ENCODE measurements around the gene CREBBP.

Gene CREBBP

DNA sequence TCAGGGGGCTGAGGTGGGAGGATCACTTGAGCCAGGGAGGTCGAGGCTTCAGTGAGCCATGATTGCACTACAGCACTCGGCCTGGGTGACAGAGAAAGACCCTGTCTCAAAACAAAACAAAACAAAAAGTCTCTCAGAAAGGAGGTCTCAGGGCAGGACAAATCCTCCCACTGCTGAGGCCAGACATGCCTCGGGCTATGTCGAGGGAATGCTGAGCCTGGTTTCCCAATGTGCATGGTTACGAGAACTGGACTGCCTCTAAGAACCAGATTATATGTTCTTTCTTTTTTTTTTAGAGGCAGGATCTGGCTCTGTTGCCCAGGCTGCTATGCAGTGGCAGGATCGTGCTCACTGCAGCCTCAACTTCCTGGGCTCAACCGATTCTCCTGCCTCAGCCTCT lies 190.8 kb downstream of the CREBBP start:
- no peak for DNase-seq (ENCODE audit: extremely low read depth, low read depth)
- H3K4me3 ChIP-seq (replicated peaks; ENCODE audit: low read depth, low read length), result no peak overlapping the region
- TF ChIP-seq, protein P1, sequence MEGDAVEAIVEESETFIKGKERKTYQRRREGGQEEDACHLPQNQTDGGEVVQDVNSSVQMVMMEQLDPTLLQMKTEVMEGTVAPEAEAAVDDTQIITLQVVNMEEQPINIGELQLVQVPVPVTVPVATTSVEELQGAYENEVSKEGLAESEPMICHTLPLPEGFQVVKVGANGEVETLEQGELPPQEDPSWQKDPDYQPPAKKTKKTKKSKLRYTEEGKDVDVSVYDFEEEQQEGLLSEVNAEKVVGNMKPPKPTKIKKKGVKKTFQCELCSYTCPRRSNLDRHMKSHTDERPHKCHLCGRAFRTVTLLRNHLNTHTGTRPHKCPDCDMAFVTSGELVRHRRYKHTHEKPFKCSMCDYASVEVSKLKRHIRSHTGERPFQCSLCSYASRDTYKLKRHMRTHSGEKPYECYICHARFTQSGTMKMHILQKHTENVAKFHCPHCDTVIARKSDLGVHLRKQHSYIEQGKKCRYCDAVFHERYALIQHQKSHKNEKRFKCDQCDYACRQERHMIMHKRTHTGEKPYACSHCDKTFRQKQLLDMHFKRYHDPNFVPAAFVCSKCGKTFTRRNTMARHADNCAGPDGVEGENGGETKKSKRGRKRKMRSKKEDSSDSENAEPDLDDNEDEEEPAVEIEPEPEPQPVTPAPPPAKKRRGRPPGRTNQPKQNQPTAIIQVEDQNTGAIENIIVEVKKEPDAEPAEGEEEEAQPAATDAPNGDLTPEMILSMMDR (IDR thresholded peaks at IDR 0.05; ENCODE audit: low read depth, low read length, missing control alignments), result no peak

DNA sequence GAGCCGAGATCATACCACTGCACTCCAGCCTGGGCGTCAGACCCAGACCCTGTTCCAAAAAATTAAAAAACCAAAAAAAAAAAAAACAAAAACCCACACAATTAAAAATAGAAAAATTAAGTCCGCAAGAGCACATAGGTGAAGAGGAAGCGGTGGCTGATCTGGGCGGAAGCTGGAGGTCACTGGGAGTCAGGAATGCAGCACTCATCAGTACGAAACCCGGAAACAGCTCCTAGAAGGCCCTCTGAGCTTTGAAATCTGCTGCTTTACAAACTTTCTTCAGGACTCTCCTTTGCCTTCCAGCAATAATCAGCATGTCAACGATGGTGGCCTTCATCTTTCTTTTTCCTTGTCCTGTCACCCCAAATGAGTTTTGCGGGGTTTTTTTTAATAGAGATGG lies 192.7 kb downstream of the CREBBP start:
- H3K4me3 ChIP-seq (replicated peaks; ENCODE audit: low read depth, low read length), result no peak overlapping the region
- TF ChIP-seq, protein P1 (IDR thresholded peaks at IDR 0.05; ENCODE audit: low read depth, low read length, missing control alignments), result no peak

DNA sequence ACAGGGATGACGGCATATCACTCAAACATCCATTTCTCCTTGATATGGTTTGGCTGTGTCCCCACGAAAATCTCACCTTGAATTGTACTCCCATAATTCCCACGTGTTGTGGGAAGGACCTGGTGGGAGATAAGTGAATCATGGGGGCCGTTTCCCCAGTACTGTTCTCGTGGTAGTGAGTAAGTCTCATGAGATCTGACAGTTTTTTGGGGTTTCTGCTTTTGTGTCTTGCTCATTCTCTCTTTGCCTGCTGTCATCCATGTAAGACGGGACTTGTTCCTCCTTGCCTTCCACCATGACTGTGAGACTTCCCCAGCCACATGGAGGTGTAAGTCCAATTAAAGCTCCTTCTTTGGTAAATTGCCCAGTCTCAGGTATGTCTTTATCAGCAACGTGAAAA lies 193.5 kb downstream of the CREBBP start:
- no peak for DNase-seq (ENCODE audit: extremely low read depth, low read depth)
- TF ChIP-seq, protein P1 (IDR thresholded peaks at IDR 0.05; ENCODE audit: low read depth, low read length, missing control alignments), result no peak

More for the DNA sequence above, 192.7 kb downstream of the CREBBP start:
- no peak for DNase-seq (ENCODE audit: extremely low read depth, low read depth)

DNA sequence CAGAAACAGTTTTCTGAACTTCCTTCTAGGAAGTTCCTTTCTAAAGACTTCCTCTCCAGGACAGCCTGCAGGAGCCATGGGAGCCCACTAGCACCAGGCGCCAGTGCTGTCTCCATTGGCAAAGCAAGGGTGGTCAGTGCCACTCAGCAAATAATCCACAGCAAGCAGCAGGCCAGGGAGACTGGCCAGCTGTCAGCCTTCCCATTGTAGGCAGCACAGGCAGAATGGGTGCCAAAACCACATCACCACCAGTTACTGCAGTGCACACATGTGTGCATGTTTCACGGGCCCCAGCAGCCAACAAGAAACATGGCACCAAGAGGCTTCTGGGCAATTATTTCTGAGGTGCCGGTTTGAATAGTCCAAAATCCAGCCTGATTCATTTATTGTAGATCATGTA lies 199.3 kb downstream of the CREBBP start:
- no peak for DNase-seq (ENCODE audit: extremely low read depth, low read depth)
- H3K4me3 ChIP-seq (replicated peaks; ENCODE audit: low read depth, low read length), result no peak overlapping the region
- TF ChIP-seq, protein P1 (IDR thresholded peaks at IDR 0.05; ENCODE audit: low read depth, low read length, missing control alignments), result no peak

More for the DNA sequence above, 193.5 kb downstream of the CREBBP start:
- H3K4me3 ChIP-seq (replicated peaks; ENCODE audit: low read depth, low read length), result no peak overlapping the region

DNA sequence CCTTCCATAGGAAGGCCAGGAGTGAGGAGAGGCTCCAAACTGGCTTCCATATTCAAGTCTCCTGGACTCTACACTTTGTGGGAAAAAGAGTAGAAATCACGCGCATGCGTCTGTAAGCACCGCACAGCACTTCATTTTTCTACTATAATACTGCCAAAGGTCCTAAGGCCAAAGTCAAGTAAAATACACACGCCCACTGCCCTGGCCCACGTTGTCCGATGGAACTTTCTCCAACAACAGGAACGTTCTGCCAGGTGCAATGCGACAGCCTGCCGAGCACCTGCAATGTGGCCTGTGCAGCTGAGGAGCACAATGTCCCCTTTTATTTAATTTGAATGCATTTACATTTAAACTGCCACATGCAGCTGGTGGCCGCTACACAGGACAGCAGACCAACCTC lies 202.5 kb downstream of the CREBBP start:
- DNase-seq (ENCODE audit: extremely low read depth, low read depth), result no peak

DNA sequence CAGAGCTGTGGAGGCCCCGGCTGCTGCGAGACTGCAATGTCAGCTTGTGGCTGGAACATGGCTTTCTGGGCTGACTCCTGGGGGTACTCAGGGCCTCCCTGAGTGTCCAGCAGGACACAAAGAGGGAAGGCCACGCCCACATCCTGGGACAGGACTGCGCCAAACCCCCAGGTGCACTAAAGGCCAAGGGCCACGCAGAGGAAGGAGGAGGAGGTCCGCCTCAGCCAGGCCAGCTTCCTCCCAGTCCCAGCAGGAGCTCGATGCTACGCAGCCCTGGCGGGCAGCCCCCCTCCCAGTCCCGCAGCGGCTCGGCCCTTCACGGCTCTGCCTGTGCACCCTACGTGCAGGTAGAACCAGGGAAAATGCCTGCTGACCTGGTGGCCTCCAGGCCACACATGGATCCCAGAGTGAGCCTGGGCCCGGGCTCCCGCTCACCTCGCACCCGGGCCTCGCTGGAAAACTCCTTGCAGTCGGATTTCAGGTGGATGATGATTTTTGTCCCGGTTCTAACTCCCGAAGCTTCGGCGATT lies 204.8 kb downstream of the CREBBP start:
- TF ChIP-seq, protein P1 (IDR thresholded peaks at IDR 0.05; ENCODE audit: low read depth, low read length, missing control alignments), result no peak
- DNase-seq (ENCODE audit: extremely low read depth, low read depth), result no peak
- no peak overlapping the region for H3K4me3 ChIP-seq (replicated peaks; ENCODE audit: low read depth, low read length)

More for the DNA sequence above, 202.5 kb downstream of the CREBBP start:
- TF ChIP-seq, protein P1 (IDR thresholded peaks at IDR 0.05; ENCODE audit: low read depth, low read length, missing control alignments), result no peak
- H3K4me3 ChIP-seq (replicated peaks; ENCODE audit: low read depth, low read length), result no peak overlapping the region
